Measurements from ENCODE around the gene LMNTD2. TPM values are rescaled to one million over a fixed set of nuclear protein-coding genes. Genes with fewer than 3 reads are reported as not detected.

The LMNTD2 gene
- total RNA-seq, 1 donor from 2014 or later: 4.2 TPM

GRCh38 chr11:559020-559620 lies 1.4 kb downstream of the LMNTD2 start:
- H3K9me3 Mint-ChIP-seq (ENCODE audit: unreplicated experiment): no peaks in the 10 kb centered on the region
- H3K4me1 Mint-ChIP-seq (ENCODE audit: unreplicated experiment): peaks cover 3% of the 10 kb centered on the region
- H3K27me3 Mint-ChIP-seq (ENCODE audit: unreplicated experiment): peaks cover 16% of the 10 kb centered on the region
- no peak for TF ChIP-seq CTCF (IDR thresholded peaks at IDR 0.05; ENCODE audit: unreplicated experiment)
- DNase-seq (ENCODE audit: low spot score): no peak
- H3K27ac Mint-ChIP-seq (ENCODE audit: unreplicated experiment): no peak overlapping the region
- H3K4me3 Mint-ChIP-seq (ENCODE audit: unreplicated experiment): no peak overlapping the region
- H3K36me3 Mint-ChIP-seq (ENCODE audit: low read depth, unreplicated experiment): peaks cover 3% of the 10 kb centered on the region

- Mint-ChIP-seq H3K27ac (ENCODE audit: unreplicated experiment) (no peak overlapping the region), H3K36me3 (ENCODE audit: low read depth, unreplicated experiment) (peaks cover 3% of the 10 kb centered on the region), H3K4me1 (ENCODE audit: unreplicated experiment) (peaks cover 3% of the 10 kb centered on the region), H3K27me3 (ENCODE audit: unreplicated experiment) (peaks cover 18% of the 10 kb centered on the region), H3K9me3 (ENCODE audit: unreplicated experiment) (no peaks in the 10 kb centered on the region), H3K4me3 (ENCODE audit: unreplicated experiment) (no peak overlapping the region)
- DNase-seq (ENCODE audit: low spot score): no peak
- no peak for TF ChIP-seq CTCF (IDR thresholded peaks at IDR 0.05; ENCODE audit: unreplicated experiment)
Observed at GRCh38 chr11:558503-558902, 2.0 kb downstream of the LMNTD2 start.

- no peak for TF ChIP-seq CTCF (IDR thresholded peaks at IDR 0.05; ENCODE audit: unreplicated experiment)
- no peaks in the 10 kb centered on the region for H3K9me3 Mint-ChIP-seq (ENCODE audit: unreplicated experiment)
- peaks cover 3% of the 10 kb centered on the region for H3K4me1 Mint-ChIP-seq (ENCODE audit: unreplicated experiment)
- no peak for DNase-seq (ENCODE audit: low spot score)
- no peak overlapping the region for H3K4me3 Mint-ChIP-seq (ENCODE audit: unreplicated experiment)
- peaks cover 3% of the 10 kb centered on the region for H3K36me3 Mint-ChIP-seq (ENCODE audit: low read depth, unreplicated experiment)
- peaks cover 18% of the 10 kb centered on the region for H3K27me3 Mint-ChIP-seq (ENCODE audit: unreplicated experiment)
- H3K27ac Mint-ChIP-seq (ENCODE audit: unreplicated experiment): no peak overlapping the region
Observed at GRCh38 chr11:557328-558132, 3.0 kb downstream of the LMNTD2 start.

GRCh38 chr11:556662-557256 lies 3.8 kb downstream of the LMNTD2 start:
- peaks cover 3% of the 10 kb centered on the region for H3K4me1 Mint-ChIP-seq (ENCODE audit: unreplicated experiment)
- H3K27ac Mint-ChIP-seq (ENCODE audit: unreplicated experiment): no peak overlapping the region
- H3K9me3 Mint-ChIP-seq (ENCODE audit: unreplicated experiment): no peaks in the 10 kb centered on the region
- no peak for TF ChIP-seq CTCF (IDR thresholded peaks at IDR 0.05; ENCODE audit: unreplicated experiment)
- H3K27me3 Mint-ChIP-seq (ENCODE audit: unreplicated experiment): peaks cover 18% of the 10 kb centered on the region
- DNase-seq (ENCODE audit: low spot score): no peak
- H3K4me3 Mint-ChIP-seq (ENCODE audit: unreplicated experiment): no peak overlapping the region
- H3K36me3 Mint-ChIP-seq (ENCODE audit: low read depth, unreplicated experiment): peaks cover 3% of the 10 kb centered on the region

All from endothelial cell (in vitro differentiated cells).